NCI-H187 (cell line): ENCODE results near the gene MANEA.
A peak's percentile ranks its signal among the peaks of the same experiment; 100 is the strongest.

Source experiments
- DNase-seq, 2 experiments: peaks; one replicate each; lab custom pipeline; 2025; lab: John Stamatoyannopoulos, UW

The MANEA gene

DNA sequence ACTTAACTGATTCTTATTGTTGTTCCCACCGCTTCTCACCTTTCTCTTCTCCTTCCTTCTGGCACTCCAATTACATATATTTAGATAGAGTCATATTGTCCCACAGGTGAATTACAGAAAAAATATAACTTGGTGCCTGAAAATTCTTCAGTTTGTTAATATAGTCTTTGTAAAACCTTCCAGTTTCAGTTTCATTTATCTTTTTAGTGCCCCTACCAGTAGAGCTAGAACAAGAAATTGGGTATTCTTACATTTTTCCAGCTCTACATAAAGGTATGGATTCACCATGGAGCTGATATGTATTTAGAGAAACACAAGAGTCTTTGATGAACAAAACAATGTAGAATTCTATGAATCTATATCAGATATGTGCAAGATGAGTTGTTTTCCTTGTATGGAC lies 10.7 kb downstream of the MANEA start:
- DNase-seq, result no peak

DNA sequence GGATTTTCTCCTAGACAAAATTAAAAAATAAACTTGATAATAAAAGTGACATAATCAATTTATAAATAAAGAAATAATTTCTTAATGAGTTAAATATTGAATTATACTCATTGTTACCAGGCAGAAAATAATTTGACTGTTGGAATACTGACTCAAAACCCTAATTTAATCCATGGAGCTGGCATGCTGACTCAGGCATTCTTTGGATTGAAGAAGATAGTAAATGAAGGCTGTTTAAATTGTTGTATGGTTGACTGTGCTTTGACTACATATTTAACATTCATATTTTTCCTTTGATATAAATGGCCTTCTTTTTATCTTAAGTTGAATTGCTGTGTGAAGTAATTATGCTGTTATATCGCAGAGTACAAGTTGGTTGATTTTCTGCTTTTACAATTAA lies 11.7 kb downstream of the MANEA start:
- no peak for DNase-seq

DNA sequence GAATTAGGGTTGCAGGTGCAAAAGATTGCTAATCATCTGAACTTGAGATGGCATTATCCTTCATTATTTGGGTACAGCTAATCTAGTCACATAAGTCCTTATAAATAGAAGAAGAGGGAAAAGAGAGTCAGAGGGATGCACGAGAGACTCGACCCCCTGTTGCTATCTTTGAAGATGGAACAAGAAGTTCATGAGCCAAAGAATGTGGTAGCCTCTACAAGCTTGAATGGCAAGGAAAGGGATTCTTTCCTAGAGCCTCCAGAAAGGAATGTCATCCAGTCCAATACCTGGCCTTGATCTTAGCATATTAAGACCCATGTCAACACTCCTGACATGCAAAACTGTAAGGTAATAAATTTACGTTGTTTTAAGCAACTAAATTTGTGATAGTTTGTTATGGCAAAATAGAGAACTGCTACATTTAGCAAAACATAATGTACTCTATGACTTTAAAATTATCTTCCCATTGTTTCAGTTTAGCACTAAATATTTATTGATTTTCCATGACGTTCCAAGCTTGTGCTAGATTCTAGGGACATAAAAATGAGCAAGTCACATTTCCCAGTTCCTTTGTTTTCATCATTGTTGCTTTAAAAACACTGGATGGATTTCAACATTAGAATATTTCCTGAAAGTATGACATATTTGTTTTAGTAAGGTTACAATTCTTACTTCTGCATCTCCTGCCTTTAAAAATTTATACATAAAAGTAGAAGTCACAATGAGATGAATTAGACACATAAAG lies 12.7 kb downstream of the MANEA start:
- no peak for DNase-seq

DNA sequence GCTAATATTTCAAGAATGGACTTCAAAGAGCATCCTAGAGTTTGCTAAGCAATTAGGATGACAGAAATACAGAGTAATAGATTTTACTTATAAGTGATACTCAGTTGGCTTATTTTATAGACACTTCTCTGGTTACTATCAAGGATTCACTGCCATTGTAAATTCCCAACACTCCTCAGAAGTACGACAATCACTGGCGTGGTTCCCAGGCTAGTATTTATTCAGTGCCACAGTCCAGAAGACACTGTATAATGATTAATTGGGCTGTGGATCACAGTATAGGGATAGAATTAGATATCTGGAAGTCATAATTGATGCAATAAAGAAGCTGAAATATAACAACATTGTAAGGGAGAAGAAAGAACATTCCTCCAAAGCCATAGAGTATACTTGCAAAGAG lies 15.7 kb downstream of the MANEA start:
- DNase-seq, result no peak

DNA sequence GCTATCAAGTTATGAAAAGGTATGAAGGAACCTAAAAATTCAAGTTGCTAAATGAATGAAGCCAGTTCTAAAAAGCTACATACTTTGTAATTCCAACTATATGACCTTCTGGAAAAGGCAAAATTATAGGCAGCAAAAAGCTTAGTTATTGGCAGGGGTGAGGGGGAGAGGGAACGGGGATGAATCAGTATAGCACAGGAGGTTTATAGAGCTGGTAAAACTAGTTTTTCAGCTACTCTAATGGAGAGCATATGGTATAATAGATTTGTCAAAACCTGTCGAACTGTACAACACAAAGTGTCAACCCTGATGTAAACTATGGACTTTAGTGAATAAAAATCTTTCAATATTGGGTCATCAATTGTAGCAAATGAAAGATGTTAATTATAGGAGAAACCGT lies 18.7 kb downstream of the MANEA start:
- no peak for DNase-seq

DNA sequence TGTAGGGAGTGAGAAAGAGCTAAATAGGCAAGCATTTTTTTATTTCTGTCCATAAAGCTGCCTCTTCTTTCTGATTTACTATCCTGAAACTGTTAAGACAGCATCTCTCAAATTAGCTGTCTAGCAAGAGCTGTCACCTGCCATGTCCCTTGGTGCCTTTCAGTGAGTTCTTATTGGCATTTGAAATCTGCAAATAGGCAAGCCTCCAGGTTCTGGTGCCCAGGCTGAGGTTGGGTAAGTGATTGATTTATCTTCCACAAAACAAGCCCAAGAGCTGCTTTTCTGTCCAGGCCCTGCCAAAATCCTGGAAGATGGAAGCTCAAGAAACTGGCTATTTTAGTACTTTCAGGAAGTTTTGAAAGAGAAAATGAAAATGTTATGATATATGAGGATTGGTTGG lies 22.4 kb downstream of the MANEA start:
- no peak for DNase-seq

DNA sequence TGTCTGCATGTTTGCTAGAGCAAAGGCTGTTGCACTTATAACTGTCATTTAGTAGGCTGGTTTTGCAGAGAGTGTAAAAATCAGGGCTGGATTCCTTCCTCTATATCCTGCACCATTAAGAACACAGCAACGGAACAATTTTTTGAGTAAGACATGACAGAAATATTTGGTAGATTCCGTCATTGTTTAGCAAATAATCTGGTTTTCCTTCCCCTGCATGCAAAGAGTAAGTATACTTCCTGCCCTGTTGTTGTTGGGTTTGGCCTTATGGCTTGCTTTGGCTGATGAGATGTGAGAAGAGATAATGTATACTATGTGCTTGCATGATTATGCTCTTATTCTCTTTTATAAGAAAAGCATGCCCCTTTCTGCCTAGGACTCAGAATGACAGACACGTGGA lies 23.8 kb downstream of the MANEA start:
- no peak for DNase-seq

DNA sequence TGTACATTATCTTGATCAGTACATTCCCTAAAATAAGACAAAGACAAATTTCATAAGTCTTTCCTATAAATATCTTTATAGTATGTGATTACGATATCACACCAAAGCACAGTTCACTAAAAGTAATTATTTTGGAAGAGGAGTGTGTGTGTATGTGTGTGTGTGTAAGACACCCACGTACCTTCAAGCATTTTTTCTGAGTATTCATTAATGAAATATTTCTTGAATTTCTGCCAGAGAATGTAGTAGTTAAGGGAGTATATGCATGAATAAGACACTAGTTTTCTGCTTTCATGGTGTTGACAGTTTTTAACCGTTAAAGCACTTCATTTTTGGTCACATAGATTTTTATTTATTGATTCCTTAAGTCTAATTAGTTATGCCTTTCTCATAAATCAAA lies 36.8 kb downstream of the MANEA start:
- no peak for DNase-seq

DNA sequence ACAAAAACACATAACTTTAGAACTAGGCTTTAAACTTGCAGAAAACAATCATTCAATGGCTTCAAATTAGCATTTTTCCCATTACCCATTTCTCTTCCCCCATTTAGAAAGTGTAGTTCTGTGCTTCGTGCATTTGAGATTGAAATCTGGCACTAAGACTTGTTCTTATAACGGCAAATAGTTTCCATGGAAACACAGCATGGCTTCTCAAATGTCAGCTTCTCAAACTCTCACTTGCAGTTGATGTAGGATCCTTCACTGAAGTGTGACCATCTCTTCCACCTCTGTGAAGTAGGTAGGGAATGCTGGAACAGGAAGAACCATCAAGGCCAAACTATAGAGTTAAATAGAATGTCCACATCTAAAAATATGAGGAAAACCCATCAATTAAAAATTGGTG lies 52.2 kb downstream of the MANEA start:
- DNase-seq, result peak; percentile 13 to 34

DNA sequence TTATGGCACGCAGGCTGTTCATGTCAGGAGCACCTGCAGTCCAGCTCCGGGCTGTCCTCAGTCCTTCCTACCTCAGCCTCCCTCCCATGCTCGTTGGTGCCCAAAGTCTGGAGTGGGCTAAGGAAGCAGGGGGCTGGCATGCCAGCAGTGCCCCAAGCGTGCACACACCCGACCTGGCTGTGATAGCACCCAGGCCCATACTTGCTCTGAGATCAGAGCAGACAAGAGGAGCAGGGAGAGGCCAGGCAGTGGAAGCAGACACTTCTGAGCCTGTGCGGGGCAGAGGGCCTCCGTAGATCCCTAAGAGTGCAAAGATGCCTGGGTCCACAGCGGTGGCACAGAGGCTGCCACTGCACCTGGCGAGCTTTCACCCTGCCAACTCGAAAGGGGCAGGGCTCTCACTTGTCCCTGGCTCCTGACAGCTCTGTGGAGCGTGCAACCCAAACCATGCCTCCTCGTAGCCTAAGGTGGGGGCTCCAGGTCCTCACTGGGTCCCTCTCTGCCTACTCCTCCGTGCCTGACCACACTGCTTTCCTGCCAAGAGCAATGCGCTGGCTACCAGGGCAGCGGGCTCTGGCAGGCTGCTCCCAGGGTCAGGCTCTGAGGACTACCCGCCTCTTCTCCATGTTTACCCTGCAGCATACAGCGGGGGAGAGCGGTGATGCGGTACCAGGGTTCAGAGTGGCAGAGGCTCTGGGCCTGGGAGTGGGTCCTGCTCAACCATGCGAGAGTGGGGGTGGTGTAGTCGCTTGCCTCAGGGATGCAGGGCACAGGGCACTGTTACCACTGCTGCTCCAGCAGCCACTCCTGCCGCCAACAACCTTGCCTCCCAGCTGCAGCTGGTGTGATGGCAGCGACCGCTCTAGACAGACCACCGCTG lies 59.5 kb downstream of the MANEA start:
- DNase-seq, result no peak

DNA sequence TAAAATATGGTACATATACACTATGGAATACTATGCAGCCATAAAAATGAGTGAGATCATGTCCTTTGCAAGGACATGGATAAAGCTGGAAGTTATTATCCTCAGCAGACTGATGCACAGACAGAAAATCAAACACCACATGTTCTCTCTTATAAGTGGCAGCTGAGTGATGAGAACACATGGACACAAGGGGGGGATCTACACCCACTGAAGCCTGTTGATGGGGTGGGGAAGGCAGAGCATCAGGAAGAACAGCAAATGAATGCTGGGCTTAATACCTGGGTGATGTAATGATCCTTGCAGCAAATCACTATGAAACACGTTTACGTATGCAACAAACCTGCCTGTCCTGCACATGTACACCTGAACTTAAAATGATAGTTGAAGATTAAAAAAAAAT lies 71.3 kb downstream of the MANEA start:
- no peak for DNase-seq

DNA sequence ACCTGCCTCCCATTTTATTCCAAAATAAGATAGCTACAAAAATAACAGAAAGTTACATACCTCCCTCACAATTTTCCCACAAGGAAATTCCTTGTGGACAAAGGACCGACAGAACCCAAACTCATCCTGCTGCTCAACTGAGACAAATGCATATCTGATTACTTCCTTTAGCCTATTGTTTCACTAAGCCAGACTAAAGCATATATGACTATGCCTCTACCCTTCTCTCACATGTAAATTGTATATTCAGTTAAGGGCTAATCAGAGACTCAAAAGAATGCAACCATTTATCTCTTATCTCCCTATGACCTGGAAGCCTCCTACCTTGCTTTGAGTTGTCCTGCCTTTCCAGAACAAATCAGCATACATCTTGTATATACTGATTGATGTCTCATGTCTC lies 72.1 kb downstream of the MANEA start:
- no peak for DNase-seq

DNA sequence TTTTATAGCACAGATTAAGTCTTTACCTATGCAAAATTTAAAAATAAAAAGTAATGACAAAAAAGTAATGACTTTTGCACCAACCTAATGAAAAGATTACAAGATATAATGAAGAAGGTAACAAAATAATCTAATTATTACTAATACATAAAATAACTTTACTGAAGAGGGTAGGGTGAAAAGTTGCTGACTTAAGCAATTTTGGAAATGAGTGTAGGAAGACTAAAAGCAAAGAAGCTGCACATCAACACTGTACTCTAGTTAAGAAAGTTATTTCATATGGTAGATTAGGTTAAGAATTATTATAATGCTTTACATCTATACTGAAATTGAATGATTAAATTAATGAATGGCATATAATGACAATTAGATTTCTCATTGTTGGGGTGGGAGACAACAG lies 76.8 kb downstream of the MANEA start:
- DNase-seq, result no peak

DNA sequence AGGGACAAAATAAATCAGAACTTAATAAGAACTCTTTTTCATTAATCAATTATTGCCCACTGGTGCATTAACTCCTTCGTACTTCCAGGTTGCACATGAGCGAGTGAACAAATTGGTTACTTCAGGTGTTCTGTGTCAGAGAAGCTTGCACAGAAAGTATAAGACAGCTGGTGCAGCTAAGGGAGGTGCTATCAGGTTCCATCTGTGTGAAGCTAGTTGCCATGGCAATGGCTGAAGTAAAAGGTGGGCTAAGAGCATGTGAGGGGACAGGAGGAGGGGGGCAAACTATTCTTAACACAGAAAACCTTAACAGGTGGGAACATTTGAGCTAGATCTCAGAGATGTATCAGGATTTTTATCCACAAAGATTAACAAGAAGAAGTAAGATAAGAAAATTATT lies 81.6 kb downstream of the MANEA start:
- DNase-seq, result no peak
